GM23338 (cell line): ENCODE measurements around the gene DENND5A. TPM values are rescaled to one million over a fixed set of nuclear protein-coding genes. Genes with fewer than 3 reads are reported as not detected.

ENCODE experiments used
- ATAC-seq: fragments of 200-7000 bp; cut with Tn5 transposase; 3 replicates; pipeline ENCODE4 v1.9.1; 2020
- DNase-seq: peaks from one replicate; pipeline ENCODE4 v3.0.0-alpha.2; 2015; ENCODE audit warnings: low spot score
- H2AFZ ChIP-seq: fragments of 200-600 bp; sonication (generic); 2 replicates; pipeline ENCODE4 v1.8.0; 2016; ENCODE audit warnings: antibody characterized with exemption, mild to moderate bottlenecking, moderate library complexity
- H3F3A ChIP-seq: fragments of 200-600 bp; sonication (generic); replicated peaks from 2 replicates; pipeline ENCODE4 v1.8.0; 2017; ENCODE audit warnings: antibody characterized with exemption, mixed run types, low read depth
- H3K27ac ChIP-seq: fragments of 200-600 bp; sonication (generic); 2 replicates; pipeline ENCODE4 v1.6.1; 2016; ENCODE audit warnings: low read depth
- H3K27me3 ChIP-seq: fragments of 200-600 bp; sonication (generic); 2 replicates; pipeline ENCODE4 v1.8.0; 2016; ENCODE audit warnings: mild to moderate bottlenecking, mixed run types, moderate library complexity; ENCODE audit not compliant: insufficient read depth
- H3K36me3 ChIP-seq: fragments of 200-600 bp; sonication (generic); 2 replicates; pipeline ENCODE4 v1.8.0; 2016; ENCODE audit warnings: mild to moderate bottlenecking; ENCODE audit not compliant: insufficient read depth
- H3K4me1 ChIP-seq: fragments of 200-600 bp; sonication (generic); 2 replicates; pipeline ENCODE4 v1.8.0; 2016; ENCODE audit warnings: mild to moderate bottlenecking, moderate library complexity; ENCODE audit not compliant: insufficient read depth
- H3K4me2 ChIP-seq: fragments of 200-600 bp; sonication (generic); 2 replicates; pipeline ENCODE4 v1.7.1; 2017; ENCODE audit warnings: mixed run types
- H3K4me3 ChIP-seq: fragments of 200-600 bp; sonication (generic); 2 replicates; pipeline ENCODE4 v1.6.1; 2016; ENCODE audit warnings: mixed run types
- H3K79me2 ChIP-seq: fragments of 200-600 bp; sonication (generic); replicated peaks from 2 replicates; pipeline ENCODE4 v1.8.0; 2017; ENCODE audit warnings: mild to moderate bottlenecking; ENCODE audit not compliant: insufficient read depth
- H3K9me2 ChIP-seq: fragments of 200-600 bp; sonication (generic); 2 replicates; pipeline ENCODE4 v1.8.0; 2017; ENCODE audit not compliant: insufficient read depth
- H4K20me1 ChIP-seq: fragments of 200-600 bp; sonication (generic); replicated peaks from 2 replicates; pipeline ENCODE4 v1.8.0; 2017; ENCODE audit warnings: mild to moderate bottlenecking; ENCODE audit not compliant: insufficient read depth
- H3K27ac Mint-ChIP-seq: 2 replicates; pipeline ENCODE4 v1.8.0; 2020; ENCODE audit warnings: inconsistent platforms, mild to moderate bottlenecking, moderate library complexity, mixed read lengths
- H3K27me3 Mint-ChIP-seq: 3 replicates; pipeline ENCODE4 v1.8.0; 2022; ENCODE audit warnings: low read depth, mild to moderate bottlenecking, moderate library complexity, mixed read lengths, inconsistent platforms; ENCODE audit not compliant: insufficient read depth, poor library complexity
- H3K36me3 Mint-ChIP-seq: 3 replicates; pipeline ENCODE4 v1.8.0; 2021; ENCODE audit warnings: low read depth, mild to moderate bottlenecking, inconsistent platforms, moderate library complexity, mixed read lengths
- H3K4me1 Mint-ChIP-seq: 3 replicates; pipeline ENCODE4 v1.8.0; 2020; ENCODE audit warnings: mild to moderate bottlenecking, inconsistent platforms, mixed read lengths
- H3K4me3 Mint-ChIP-seq: 3 replicates; pipeline ENCODE4 v1.8.0; 2021; ENCODE audit warnings: moderate library complexity, mild to moderate bottlenecking, inconsistent platforms, mixed read lengths
- H3K9me3 Mint-ChIP-seq: 3 replicates; pipeline ENCODE4 v1.8.0; 2020; ENCODE audit warnings: moderate library complexity, mild to moderate bottlenecking, inconsistent platforms, mixed read lengths
- CREB1 ChIP-seq: fragments of 250-450 bp; sonication (Bioruptor Pico); IDR thresholded peaks from 2 replicates; pipeline ENCODE4 v1.5.0; 2020; ENCODE audit warnings: low read depth, mild to moderate bottlenecking, moderate library complexity
- CTCF ChIP-seq, 2 experiments: fragments of 200-600 bp in 1 of 2; sonication (generic) in 1 of 2; conservative IDR thresholded peaks; 2 replicates each; pipeline versions ENCODE4 v1.5.1 to v1.6.1; 2016 to 2017; ENCODE audit warnings: antibody characterized with exemption in 2 of 2, low read depth in 2 of 2, mild to moderate bottlenecking in 2 of 2, moderate library complexity in 1 of 2
- ETS1 ChIP-seq: IDR thresholded peaks from 2 replicates; pipeline ENCODE4 v1.6.1; 2016; ENCODE audit warnings: antibody characterized with exemption
- EZH2phosphoT487 ChIP-seq: fragments of 200-600 bp; sonication (generic); IDR thresholded peaks from one replicate; pipeline ENCODE4 v1.8.1; 2018; ENCODE audit warnings: antibody characterized with exemption; ENCODE audit not compliant: unreplicated experiment
- JUNB ChIP-seq: IDR thresholded peaks from one replicate; pipeline ENCODE4 v1.6.1; 2016; ENCODE audit warnings: antibody characterized with exemption; ENCODE audit not compliant: unreplicated experiment
- NANOG ChIP-seq: IDR thresholded peaks from 2 replicates; pipeline ENCODE4 v1.6.1; 2016; ENCODE audit warnings: antibody characterized with exemption, borderline replicate concordance
- POLR2AphosphoS5 ChIP-seq: IDR thresholded peaks from 2 replicates; pipeline ENCODE4 v1.6.1; 2016; ENCODE audit warnings: antibody characterized with exemption, low read depth
- REST ChIP-seq: IDR thresholded peaks from one replicate; pipeline ENCODE4 v1.6.1; 2018; ENCODE audit warnings: antibody characterized with exemption; ENCODE audit not compliant: unreplicated experiment
- STAT1 ChIP-seq: IDR thresholded peaks from one replicate; pipeline ENCODE4 v1.6.1; 2016; ENCODE audit warnings: antibody characterized with exemption; ENCODE audit not compliant: unreplicated experiment
- ZNF114 ChIP-seq: fragments of 250-450 bp; sonication (Bioruptor Pico); IDR thresholded peaks from 2 replicates; pipeline ENCODE4 v1.5.0; 2020; ENCODE audit warnings: mild to moderate bottlenecking, moderate library complexity
- ZNF331 ChIP-seq: fragments of 250-450 bp; sonication (Bioruptor Pico); IDR thresholded peaks from 2 replicates; pipeline ENCODE4 v1.5.0; 2020; ENCODE audit warnings: low read depth, mild to moderate bottlenecking, moderate library complexity
- ZNF462 ChIP-seq: fragments of 250-450 bp; sonication (Bioruptor Pico); IDR thresholded peaks from 2 replicates; pipeline ENCODE4 v1.5.0; 2020; ENCODE audit warnings: mild to moderate bottlenecking, moderate library complexity
- long read RNA-seq: library from polyadenylated mRNA; unstranded; transcript quantifications from one replicate; pipeline ENCODE4 v2.0.0, GENCODE V29; 2020; ENCODE audit not compliant: unreplicated experiment
- polyA plus RNA-seq: library from polyadenylated mRNA; unstranded; fragments of >200 nt; fragmentation: Nextera tagmentation; extraction: Ambion mirVana; gene quantifications from 2 replicates; pipeline ENCODE4 v1.2.1, GENCODE V29; 2016
- total RNA-seq: library from RNA; depleted of rRNA; stranded (reverse); fragments of >200 nt; shearing (Covaris generic); gene quantifications from 2 replicates; pipeline ENCODE4 v1.2.3, GENCODE V29; 2014; rRNA removed

Gene DENND5A
- 49.1 and 56.3 TPM in 2 replicates for total RNA-seq
- 25.6 and 28.1 TPM in 2 replicates for polyA plus RNA-seq
- long read RNA-seq, partial matches to known transcripts = 2 of 3 reads
- long read RNA-seq, other reads (novel, unspliced or antisense) = 1 of 3 reads

GRCh38 chr11:9265211-9266131 lies at the start of gene DENND5A:
DENND5A (minus strand) TSS chr11:9265350; CDS start chr11:9265069, 281 bp downstream.
- peaks cover 31% of the 10 kb centered on the region for H4K20me1 ChIP-seq
- H3K79me2 ChIP-seq = peaks cover 42% of the 10 kb centered on the region
- Mint-ChIP-seq H3K4me1 (peaks cover 32% of the 10 kb centered on the region), H3K27me3 (peaks cover 15% of the 10 kb centered on the region), H3K4me3 (peak within 1 kb of the TSS; percentile 91), H3K9me3 (no peaks in the 10 kb centered on the region), H3K27ac (peak within 1 kb of the TSS; percentile 79), H3K36me3 (0 out of 3 replicates have a peak, but pooled peaks cover 4% of the 10 kb centered on the region)
- peak within 1 kb of the TSS; percentile 21; the same call in 1 of the 2 replicates for H3K27ac ChIP-seq
- no peaks in the 10 kb centered on the region for H3K36me3 ChIP-seq
- H3K27me3 ChIP-seq = no peaks in the 10 kb centered on the region
- H3K4me2 ChIP-seq = peak within 1 kb of the TSS; percentile 99
- ATAC-seq (peak; percentile 73), DNase-seq (peak; percentile 93)
- H3K9me2 ChIP-seq = no peaks in the 10 kb centered on the region
- peak within 1 kb of the TSS; percentile 72; the same call in 1 of the 2 replicates for H2AFZ ChIP-seq
- peaks cover 28% of the 10 kb centered on the region for H3K4me1 ChIP-seq
- H3K4me3 ChIP-seq = peak within 1 kb of the TSS; percentile 90
- peaks cover 14% of the 10 kb centered on the region; the same call in 1 of the 2 replicates for H3F3A ChIP-seq
- no peak for TF ChIP-seq ZNF114 (CRISPR knock-in tag)
- peak; percentile 65 for TF ChIP-seq CREB1 (CRISPR knock-in tag)
- TF ChIP-seq ETS1 = no peak
- TF ChIP-seq CTCF (conservative IDR thresholded peaks at IDR 0.05; ENCODE audit: low read depth in 2 of 2) = peak in 1 of 2 experiments; percentile 10; a peak in 1 of 4 replicates
- TF ChIP-seq EZH2phosphoT487 = no peak
- TF ChIP-seq JUNB = no peak
- no peak for TF ChIP-seq NANOG
- TF ChIP-seq POLR2AphosphoS5 = peak; percentile 88
- no peak for TF ChIP-seq REST
- no peak for TF ChIP-seq STAT1
- no peak for TF ChIP-seq ZNF462 (CRISPR knock-in tag)
- no peak for TF ChIP-seq ZNF331 (CRISPR knock-in tag)
